Activated CD8-positive, alpha-beta memory T cell treated with anti-CD3 and anti-CD28 coated beads for 36 hours (primary cell): Measurements from ENCODE around the gene TPP2. TPM values are rescaled to one million over a fixed set of nuclear protein-coding genes. Genes with fewer than 3 reads are reported as not detected.

Experiments used
- CTCF ChIA-PET: fragments of 350-600 bp; sonication (Branson Sonifier 250); formaldehyde crosslinking; loops from one replicate; lab custom pipeline; 2021; ENCODE audit warnings: antibody characterized with exemption; lab: Charles Lee
- POLR2A ChIA-PET: fragments of 350-600 bp; sonication (Branson Sonifier 250); formaldehyde crosslinking; loops from one replicate; lab custom pipeline; 2021; ENCODE audit warnings: antibody characterized with exemption; lab: Charles Lee
- total RNA-seq, 2 experiments: library from RNA; stranded (reverse); gene quantifications; one replicate each; pipeline ENCODE4 v1.2.3, GENCODE V29; 2021

The TPP2 gene
- total RNA-seq, 2 experiments from 2014 or later: 73.5 to 75.3 TPM

- ChIA-PET POLR2A (no interaction called here), CTCF (no interaction called here)
These were observed 45.7 kb downstream of the TPP2 start for GRCh38 chr13:102642475-102642874.

DNA sequence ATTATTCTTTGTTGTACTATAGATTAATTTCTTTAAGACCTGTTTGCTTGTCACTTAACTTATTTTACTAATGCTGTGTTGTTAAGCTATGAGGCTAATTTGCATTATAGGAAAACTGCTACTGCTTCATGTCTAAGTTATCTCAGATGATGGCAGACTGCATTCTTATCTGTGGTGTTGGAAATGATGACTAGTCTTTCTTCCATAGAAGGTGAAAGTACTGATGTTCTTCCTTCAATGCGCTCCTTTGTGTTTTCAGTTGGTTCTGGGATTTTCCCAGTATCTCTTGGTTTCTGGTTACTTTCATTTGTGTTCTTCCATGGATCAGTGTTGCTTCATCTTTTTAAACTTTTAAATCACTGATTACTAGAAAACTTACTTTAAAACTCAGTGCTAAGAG is 46.9 kb downstream of the TPP2 start:
- CTCF ChIA-PET: no interaction called here
- POLR2A ChIA-PET: no interaction called here

GRCh38 chr13:102645701-102646100 is 48.9 kb downstream of the TPP2 start:
- ChIA-PET CTCF (no interaction called here), POLR2A (no interaction called here)

- ChIA-PET CTCF (no interaction called here), POLR2A (no interaction called here)
These were observed 51.3 kb downstream of the TPP2 start for GRCh38 chr13:102648046-102648445.

- ChIA-PET POLR2A (no interaction called here), CTCF (interaction anchor here (0.5 kb wide), 1 partner anchor 10 kb away, joined by 5 read pairs; no protein-coding TSS in a partner anchor)
These were observed 53.7 kb downstream of the TPP2 start for GRCh38 chr13:102650444-102650843.

GRCh38 chr13:102651392-102651791 is 54.6 kb downstream of the TPP2 start:
- CTCF ChIA-PET: no interaction called here
- POLR2A ChIA-PET: no interaction called here

GRCh38 chr13:102651892-102652291 is 55.1 kb downstream of the TPP2 start:
- CTCF ChIA-PET: no interaction called here
- POLR2A ChIA-PET: interaction anchor here (0.7 kb wide), 1 partner anchor 55 kb away, joined by 3 read pairs; the partner anchor contains the start of gene TPP2

- CTCF ChIA-PET: no interaction called here
- POLR2A ChIA-PET: no interaction called here
These were observed 58.0 kb downstream of the TPP2 start for GRCh38 chr13:102654756-102655155.

DNA sequence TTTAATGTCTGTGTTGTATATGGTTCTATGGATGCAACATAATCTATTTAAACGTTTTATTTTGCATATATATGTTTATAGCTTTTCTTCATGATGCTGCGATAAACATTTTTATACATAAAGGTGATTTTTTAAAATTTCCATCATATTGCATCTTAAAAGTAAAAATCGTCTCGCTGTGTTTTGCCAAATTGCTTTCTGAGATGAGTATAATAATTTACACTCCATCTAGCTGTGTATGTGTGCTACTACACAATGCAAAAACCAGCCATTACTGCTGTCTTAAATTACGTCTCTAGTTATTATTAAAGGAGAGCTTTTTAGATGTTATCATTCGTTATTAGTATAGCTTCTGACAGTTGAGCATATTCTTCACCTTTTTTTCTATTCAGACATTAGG is 60.8 kb downstream of the TPP2 start:
- POLR2A ChIA-PET: interaction anchor here (0.6 kb wide), 1 partner anchor 9 kb away, joined by 15 read pairs; no protein-coding TSS in a partner anchor

DNA sequence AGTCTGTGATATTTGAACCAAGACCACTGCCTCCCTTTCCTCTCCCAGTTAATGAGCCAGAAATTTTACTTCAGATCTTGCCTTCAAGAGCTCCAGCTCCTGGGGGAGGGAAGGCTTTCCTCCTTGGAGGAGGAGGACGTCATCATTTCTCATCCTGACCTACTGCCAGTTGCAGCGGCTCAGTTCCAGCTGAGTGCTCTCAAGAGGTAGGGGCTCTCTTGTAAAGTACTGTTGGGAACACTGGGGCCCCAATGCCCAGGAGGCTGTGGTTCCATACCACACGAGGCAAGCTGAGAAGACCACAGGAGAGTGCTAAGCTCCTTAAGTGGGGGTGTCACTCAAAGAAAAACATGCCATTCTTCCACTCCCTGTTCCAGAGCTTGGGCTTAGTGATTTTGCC is 61.9 kb downstream of the TPP2 start:
- ChIA-PET CTCF (no interaction called here), POLR2A (no interaction called here)

More for the DNA sequence above, 60.8 kb downstream of the TPP2 start:
- CTCF ChIA-PET: no interaction called here

DNA sequence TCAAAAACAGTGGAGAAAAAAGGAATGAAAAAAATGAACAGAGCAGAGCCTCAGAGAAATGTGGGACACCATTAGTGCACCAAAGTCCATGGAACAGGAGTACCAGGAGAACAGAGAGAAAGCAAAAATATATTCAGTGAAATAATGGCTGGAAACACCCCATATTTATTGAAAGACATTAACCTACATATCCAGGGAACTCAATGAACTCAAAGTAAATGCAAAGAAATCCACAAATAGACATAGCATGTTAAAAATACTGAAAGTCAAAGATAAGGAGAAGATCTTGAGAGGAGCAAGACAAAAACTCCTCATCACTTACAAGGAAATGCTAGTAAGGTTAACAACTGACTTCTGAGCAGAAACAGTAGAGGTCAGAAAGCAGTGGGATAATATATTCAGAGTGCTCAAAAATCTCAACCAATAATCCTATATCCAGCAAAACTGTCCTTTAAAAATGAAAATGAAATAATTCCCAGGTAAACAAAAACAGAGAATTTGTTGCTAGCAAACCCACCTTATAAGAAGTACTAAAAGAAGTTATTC is 62.5 kb downstream of the TPP2 start:
- CTCF ChIA-PET: no interaction called here
- POLR2A ChIA-PET: no interaction called here

GRCh38 chr13:102667023-102667422 is 70.2 kb downstream of the TPP2 start:
- ChIA-PET POLR2A (no interaction called here), CTCF (no interaction called here)

DNA sequence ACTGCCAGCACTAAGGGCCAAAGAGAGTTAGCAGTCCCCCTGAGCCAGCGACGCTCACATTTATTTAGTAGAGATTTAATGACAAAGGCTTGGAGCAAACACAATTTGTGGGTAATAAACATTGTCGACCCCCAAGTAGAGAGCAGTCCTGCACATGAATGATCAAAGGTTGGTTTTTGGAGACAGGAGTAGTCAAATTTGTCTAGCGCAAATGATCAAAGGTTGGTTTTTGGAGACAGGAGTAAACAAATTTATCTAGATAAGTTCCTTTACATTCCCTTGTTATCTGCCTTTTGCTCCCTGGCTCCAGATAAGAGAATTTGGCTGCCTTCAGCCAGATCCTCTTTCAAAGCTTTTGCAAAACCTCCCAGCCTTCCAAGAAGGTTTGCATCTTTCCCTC is 71.1 kb downstream of the TPP2 start:
- ChIA-PET POLR2A (no interaction called here), CTCF (no interaction called here)

DNA sequence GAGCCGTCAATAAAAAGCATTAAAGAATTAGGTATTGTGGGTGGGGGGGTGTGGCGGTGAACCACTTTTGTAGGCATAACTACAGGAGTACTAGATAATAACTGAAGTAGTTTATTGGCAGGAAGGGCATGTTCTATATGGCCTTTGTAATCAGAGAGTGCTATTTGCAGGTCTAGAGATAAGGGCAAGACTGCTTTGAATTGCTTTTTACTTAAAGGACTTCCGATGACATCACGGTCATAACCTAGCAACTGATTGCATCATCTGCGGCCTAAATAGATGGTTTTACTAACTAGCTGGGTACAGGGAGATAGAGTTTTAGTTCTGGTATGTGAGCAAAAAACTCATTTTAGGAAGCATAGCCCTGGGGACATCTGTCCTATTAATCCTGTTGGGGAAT is 73.3 kb downstream of the TPP2 start:
- POLR2A ChIA-PET: no interaction called here
- CTCF ChIA-PET: no interaction called here

DNA sequence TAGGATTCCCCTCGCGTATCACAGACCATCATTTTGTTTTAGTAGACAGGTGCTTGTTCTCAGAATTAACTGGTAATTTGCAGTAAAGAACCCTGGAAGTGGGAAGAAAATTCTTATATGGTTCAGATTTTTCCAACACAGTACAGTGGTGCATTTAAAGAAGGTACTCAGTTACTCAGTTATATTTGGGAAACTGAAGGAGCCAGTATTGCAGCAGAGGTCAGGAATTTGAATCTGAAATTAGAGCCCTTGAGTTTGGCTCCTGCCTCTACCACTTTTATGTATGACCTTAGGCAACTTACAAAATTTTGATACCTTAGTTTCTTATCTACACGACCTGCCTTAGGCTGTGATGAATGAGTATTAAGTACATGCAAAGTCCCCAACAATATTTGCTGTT is 78.3 kb downstream of the TPP2 start:
- ChIA-PET CTCF (no interaction called here), POLR2A (no interaction called here)

- ChIA-PET CTCF (no interaction called here), POLR2A (no interaction called here)
These were observed 80.3 kb downstream of the TPP2 start for GRCh38 chr13:102677122-102677521.

GRCh38 chr13:102678339-102679107 is 81.7 kb downstream of the TPP2 start:
- ChIA-PET POLR2A (interaction anchor here (0.7 kb wide), 1 partner anchor 82 kb away, joined by 3 read pairs; no protein-coding TSS in a partner anchor), CTCF (interaction anchor here (0.7 to 1.6 kb wide), 2 partner anchors 43 to 122 kb away, joined by 3 to 5 read pairs; no protein-coding TSS in a partner anchor)

DNA sequence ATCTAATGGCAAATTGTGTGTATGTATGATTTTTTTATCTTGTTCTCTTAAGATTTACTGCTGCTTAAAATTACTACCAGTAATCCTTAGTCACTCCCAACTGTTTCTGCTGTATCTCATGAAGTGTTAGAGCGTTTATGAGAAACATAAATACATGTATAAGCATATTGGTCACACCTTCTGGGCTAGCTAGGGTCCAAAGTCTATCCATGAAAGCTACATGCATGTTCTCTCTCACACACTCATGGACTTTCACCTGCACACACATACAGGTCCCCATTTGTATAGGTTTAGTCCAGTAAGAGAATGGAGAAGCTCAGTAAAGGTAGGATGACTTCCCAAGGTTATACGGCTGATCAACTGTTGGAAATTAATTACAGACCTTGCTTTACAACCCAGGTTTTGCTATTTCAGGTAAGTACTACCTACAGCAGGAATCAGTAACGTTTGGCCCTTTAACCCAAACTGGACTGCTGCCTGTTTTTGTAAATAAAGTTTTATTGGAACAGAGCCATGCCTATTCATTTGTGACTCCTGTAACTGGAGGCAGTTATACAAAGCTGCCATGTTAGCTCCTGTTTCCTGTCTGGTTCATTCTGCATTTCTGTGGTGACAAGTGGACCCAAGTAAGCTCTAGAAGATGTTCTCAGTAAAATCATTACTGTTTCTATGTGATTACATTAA is 82.8 kb downstream of the TPP2 start:
- POLR2A ChIA-PET: no interaction called here
- CTCF ChIA-PET: interaction anchor here (1.6 kb wide), 1 partner anchor 121 kb away, joined by 5 read pairs; no protein-coding TSS in a partner anchor

GRCh38 chr13:102680133-102680717 is 83.4 kb downstream of the TPP2 start:
- ChIA-PET CTCF (no interaction called here), POLR2A (no interaction called here)
